Measurements from ENCODE around the gene LYSMD3. TPM values are rescaled to one million over a fixed set of nuclear protein-coding genes. Genes with fewer than 3 reads are reported as not detected.

The LYSMD3 gene
- total RNA-seq, 3 donors from 2014 or later (not counting 1 experiment from before 2014, with no cell fraction given): 15.2 to 27.9 (median 19.5) TPM

GRCh38 chr5:90477073-90477472 lies 52.3 kb downstream of the LYSMD3 start:
- H3K27ac Mint-ChIP-seq: no peak overlapping the region
- H3K27ac ChIP-seq (ENCODE audit: low read length): no peak overlapping the region
- no peak overlapping the region for H3K4me3 ChIP-seq (ENCODE audit: low read length)
- peaks cover 26% of the 10 kb centered on the region in 2 donors for H3K4me1 Mint-ChIP-seq
- no peaks in the 10 kb centered on the region for H3K9me3 ChIP-seq (ENCODE audit: control insufficient read depth, insufficient read depth, low read length)
- H3K4me1 ChIP-seq (ENCODE audit: control insufficient read depth, insufficient read depth, low read length): peaks cover 15% of the 10 kb centered on the region
- no peak overlapping the region for H3K4me3 Mint-ChIP-seq
- intact Hi-C loops (cut with micrococcal nuclease): no loop called here
- TF ChIP-seq, protein P1, sequence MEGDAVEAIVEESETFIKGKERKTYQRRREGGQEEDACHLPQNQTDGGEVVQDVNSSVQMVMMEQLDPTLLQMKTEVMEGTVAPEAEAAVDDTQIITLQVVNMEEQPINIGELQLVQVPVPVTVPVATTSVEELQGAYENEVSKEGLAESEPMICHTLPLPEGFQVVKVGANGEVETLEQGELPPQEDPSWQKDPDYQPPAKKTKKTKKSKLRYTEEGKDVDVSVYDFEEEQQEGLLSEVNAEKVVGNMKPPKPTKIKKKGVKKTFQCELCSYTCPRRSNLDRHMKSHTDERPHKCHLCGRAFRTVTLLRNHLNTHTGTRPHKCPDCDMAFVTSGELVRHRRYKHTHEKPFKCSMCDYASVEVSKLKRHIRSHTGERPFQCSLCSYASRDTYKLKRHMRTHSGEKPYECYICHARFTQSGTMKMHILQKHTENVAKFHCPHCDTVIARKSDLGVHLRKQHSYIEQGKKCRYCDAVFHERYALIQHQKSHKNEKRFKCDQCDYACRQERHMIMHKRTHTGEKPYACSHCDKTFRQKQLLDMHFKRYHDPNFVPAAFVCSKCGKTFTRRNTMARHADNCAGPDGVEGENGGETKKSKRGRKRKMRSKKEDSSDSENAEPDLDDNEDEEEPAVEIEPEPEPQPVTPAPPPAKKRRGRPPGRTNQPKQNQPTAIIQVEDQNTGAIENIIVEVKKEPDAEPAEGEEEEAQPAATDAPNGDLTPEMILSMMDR (IDR thresholded peaks at IDR 0.05): no peak
- H3K27me3 Mint-ChIP-seq (ENCODE audit: low read depth in 2 of 2): no peaks in the 10 kb centered on the region
- no peaks in the 10 kb centered on the region for H3K27me3 ChIP-seq (ENCODE audit: control insufficient read depth, insufficient read depth, low read length)
- no peak for ATAC-seq
- H3K36me3 ChIP-seq (ENCODE audit: control insufficient read depth, insufficient read depth, low read length): no peaks in the 10 kb centered on the region
- WGBS (ENCODE audit: insufficient coverage): 93% methylated on average over 2 of the region's 2 CpGs
- H3K36me3 Mint-ChIP-seq: no peaks in the 10 kb centered on the region
- no peaks in the 10 kb centered on the region for H3K9me3 Mint-ChIP-seq
- no peak for DNase-seq

GRCh38 chr5:90476391-90476790 lies 53.0 kb downstream of the LYSMD3 start:
- no peaks in the 10 kb centered on the region for H3K9me3 Mint-ChIP-seq
- intact Hi-C loops (cut with micrococcal nuclease): no loop called here
- WGBS (ENCODE audit: insufficient coverage): 76% methylated on average over 3 of the region's 3 CpGs
- Histone ChIP-seq H3K4me1 (ENCODE audit: control insufficient read depth, insufficient read depth, low read length) (peaks cover 15% of the 10 kb centered on the region), H3K9me3 (ENCODE audit: control insufficient read depth, insufficient read depth, low read length) (no peaks in the 10 kb centered on the region), H3K36me3 (ENCODE audit: control insufficient read depth, insufficient read depth, low read length) (no peaks in the 10 kb centered on the region), H3K27me3 (ENCODE audit: control insufficient read depth, insufficient read depth, low read length) (no peaks in the 10 kb centered on the region), H3K4me3 (ENCODE audit: low read length) (no peak overlapping the region), H3K27ac (ENCODE audit: low read length) (no peak overlapping the region)
- H3K36me3 Mint-ChIP-seq: no peaks in the 10 kb centered on the region
- TF ChIP-seq, protein P1 (IDR thresholded peaks at IDR 0.05): no peak
- H3K4me1 Mint-ChIP-seq: peaks cover 26% of the 10 kb centered on the region in 2 donors
- no peak overlapping the region for H3K27ac Mint-ChIP-seq
- H3K4me3 Mint-ChIP-seq: no peak overlapping the region
- DNase-seq (no peak), ATAC-seq (no peak)
- no peaks in the 10 kb centered on the region for H3K27me3 Mint-ChIP-seq (ENCODE audit: low read depth in 2 of 2)

GRCh38 chr5:90475436-90475980 lies 53.9 kb downstream of the LYSMD3 start:
- WGBS (ENCODE audit: insufficient coverage): 95% methylated on average over 17 of the region's 17 CpGs
- no peaks in the 10 kb centered on the region for H3K27me3 Mint-ChIP-seq (ENCODE audit: low read depth in 2 of 2)
- peaks cover 35% of the 10 kb centered on the region in 2 donors for H3K4me1 Mint-ChIP-seq
- no peaks in the 10 kb centered on the region for H3K36me3 ChIP-seq (ENCODE audit: control insufficient read depth, insufficient read depth, low read length)
- H3K27ac ChIP-seq (ENCODE audit: low read length): no peak overlapping the region
- no peak for ATAC-seq
- TF ChIP-seq, protein P1 (IDR thresholded peaks at IDR 0.05): no peak
- H3K4me3 ChIP-seq (ENCODE audit: low read length): no peak overlapping the region
- H3K27ac Mint-ChIP-seq: no peak overlapping the region
- DNase-seq: no peak
- no peaks in the 10 kb centered on the region for H3K36me3 Mint-ChIP-seq
- H3K9me3 Mint-ChIP-seq: no peaks in the 10 kb centered on the region
- no peaks in the 10 kb centered on the region for H3K27me3 ChIP-seq (ENCODE audit: control insufficient read depth, insufficient read depth, low read length)
- H3K4me3 Mint-ChIP-seq: peak overlapping the region; percentile 98
- intact Hi-C loops (cut with micrococcal nuclease): no loop called here
- peaks cover 15% of the 10 kb centered on the region for H3K4me1 ChIP-seq (ENCODE audit: control insufficient read depth, insufficient read depth, low read length)
- H3K9me3 ChIP-seq (ENCODE audit: control insufficient read depth, insufficient read depth, low read length): no peaks in the 10 kb centered on the region
